NCI-H748 (cell line): ENCODE data around the gene MKRN2.
"Not testable (repeated sequence)": the region's sequence is repeated elsewhere in the genome, so short reads cannot be mapped to it uniquely, and the experiment has no call there.

Experiments used
- DNase-seq: peaks from one replicate; lab custom pipeline; 2025; ENCODE audit not compliant: unreplicated experiment; lab: John Stamatoyannopoulos, UW

Gene MKRN2

GRCh38 chr3:12556690-12557472 is at the start of gene MKRN2:
MKRN2 (plus strand) TSS chr3:12557087; CDS start chr3:12557151, 64 bp downstream.
- DNase-seq: peak; percentile 86

GRCh38 chr3:12507591-12508281 is 49.2 kb upstream of the MKRN2 start:
- DNase-seq: no peak

DNA sequence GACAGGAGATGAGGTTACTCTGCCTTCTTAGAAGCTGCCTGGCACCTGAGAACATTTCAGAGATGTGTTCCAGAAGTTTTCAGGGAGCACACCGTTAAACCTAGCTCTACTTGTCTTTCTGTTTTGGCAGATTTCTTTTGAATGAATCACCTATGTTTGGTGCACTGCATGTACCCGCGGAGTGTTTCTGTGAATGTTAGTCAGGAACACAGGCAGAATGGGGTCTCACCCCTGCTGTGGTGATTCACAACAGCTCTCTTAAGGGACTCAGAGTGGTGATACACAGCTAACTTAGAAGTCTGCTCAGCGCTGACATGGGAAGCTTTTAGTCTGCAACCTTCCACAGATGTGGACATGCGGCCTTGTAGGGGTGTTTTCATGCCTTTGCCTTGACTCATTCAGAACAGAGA is 48.6 kb upstream of the MKRN2 start:
- no peak for DNase-seq

GRCh38 chr3:12509466-12509865 is 47.4 kb upstream of the MKRN2 start:
- DNase-seq: no peak

DNA sequence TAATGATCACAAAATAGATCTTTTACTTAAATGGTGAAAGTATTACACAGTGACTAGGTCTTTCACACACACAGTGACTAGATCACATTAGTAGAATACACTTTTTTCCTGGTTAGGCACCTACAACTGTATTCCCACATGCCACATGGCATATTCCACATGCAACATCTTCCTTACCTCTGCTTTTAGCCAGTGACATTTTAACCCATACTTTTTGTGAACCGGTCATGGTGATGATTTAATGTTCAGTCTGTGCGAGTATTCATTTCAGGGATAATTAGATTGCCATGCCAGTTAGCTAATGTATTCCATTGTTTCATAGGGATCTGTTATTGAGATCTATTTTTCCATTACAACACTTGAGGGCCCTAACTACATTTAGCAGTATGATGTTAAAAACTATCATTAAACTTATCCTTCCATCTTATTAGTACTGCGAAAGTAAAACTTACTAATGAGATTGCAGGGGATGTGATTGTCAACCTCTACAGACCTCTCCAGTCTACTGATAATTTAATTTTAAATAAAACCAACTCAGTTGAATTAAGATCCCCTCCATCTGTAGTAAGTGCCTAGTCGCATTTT is 44.3 kb upstream of the MKRN2 start:
- DNase-seq: no peak

GRCh38 chr3:12513694-12514446 is 43.0 kb upstream of the MKRN2 start:
- DNase-seq: no peak

- DNase-seq: no peak
Measured at GRCh38 chr3:12515631-12516030, 41.3 kb upstream of the MKRN2 start.

DNA sequence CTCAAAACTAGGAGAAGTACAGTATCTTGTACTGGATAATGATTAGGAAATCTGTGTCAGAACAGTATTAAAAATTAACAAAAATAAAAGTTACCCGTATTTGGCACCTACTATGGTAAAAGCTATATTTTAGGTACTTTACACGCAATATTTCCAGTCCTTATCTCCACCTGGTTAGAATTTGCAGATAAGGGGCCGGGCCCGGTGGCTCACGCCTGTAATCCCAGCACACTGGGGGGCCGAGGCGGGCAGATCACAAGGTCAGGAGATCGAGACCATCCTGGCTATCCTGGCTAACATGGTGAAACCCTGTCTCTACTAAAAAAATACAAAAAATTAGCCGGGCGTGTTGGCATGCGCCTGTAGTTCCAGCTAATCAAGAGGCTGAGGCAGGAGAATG is 40.0 kb upstream of the MKRN2 start:
- DNase-seq: no peak

- no peak for DNase-seq
Measured at GRCh38 chr3:12518261-12519028, 38.4 kb upstream of the MKRN2 start.

- DNase-seq: no peak
Measured at GRCh38 chr3:12521010-12521409, 35.9 kb upstream of the MKRN2 start.

- no peak for DNase-seq
Measured at GRCh38 chr3:12522721-12523120, 34.2 kb upstream of the MKRN2 start.

- no peak for DNase-seq
Measured at GRCh38 chr3:12527757-12528143, 29.1 kb upstream of the MKRN2 start.

DNA sequence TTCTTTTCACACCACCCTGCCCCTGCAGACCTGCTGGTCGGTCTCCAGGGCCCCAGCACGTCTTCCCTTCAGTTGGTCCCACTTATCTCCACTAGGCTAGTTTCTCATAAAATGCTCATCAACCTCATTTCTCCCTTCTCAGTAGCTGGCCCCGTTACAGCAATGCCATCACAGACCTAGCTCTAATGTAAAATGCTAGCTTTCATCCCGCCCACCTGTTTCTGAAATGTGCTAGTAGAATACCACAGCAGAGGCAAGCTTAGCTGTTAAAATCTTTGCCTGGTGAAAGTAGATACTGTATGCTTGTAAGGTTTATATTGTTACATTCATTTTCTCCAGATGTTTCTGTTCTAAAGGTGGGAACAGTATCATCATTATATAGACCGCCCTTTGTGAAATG is 24.7 kb upstream of the MKRN2 start:
- no peak for DNase-seq

DNA sequence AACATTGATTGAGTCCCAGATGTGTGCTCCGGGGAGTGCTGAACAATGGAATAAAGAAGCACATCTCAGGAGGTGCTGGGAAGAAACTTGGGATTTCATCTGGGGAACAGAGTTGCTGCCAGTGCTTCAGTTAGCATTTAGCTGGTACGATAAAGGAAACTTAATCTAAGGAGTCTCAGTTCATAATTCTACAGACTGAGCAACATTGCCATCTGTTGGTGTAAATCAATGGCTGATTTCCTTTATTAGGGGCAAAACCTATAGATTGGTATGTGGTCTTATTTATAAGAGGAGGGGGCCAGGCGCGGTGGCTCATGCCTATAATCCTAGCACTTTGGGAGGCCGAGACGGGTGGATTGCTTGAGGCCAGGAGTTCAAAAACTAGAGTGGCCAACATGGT is 20.5 kb upstream of the MKRN2 start:
- no peak for DNase-seq

GRCh38 chr3:12541625-12542024 is 15.3 kb upstream of the MKRN2 start:
- peak; percentile 38 for DNase-seq

DNA sequence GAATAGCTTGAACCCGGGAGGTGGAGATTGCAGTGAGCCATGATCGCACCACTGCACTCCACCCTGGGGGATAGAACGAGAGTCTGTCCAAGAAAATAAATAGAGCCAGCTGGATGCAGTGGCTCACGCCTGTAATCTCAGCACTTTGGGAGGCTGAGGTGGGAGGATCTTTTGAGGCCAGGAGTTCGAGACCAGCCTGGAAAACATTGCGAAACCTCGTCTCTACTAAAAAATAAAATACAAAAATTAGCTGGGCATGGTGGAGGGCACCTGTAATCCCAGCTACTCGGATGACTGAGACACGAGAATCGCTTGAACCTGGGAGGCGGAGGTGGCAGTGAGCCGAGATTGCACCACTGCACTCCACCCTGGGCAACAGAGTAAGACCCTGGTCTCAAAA is 13.4 kb upstream of the MKRN2 start:
- not testable (repeated sequence) for DNase-seq

GRCh38 chr3:12544652-12545472 is 12.0 kb upstream of the MKRN2 start:
- no peak for DNase-seq

- DNase-seq: peak; percentile 38
Measured at GRCh38 chr3:12545473-12545791, 11.5 kb upstream of the MKRN2 start, which contains the start of gene MKRN2OS. MKRN2OS (minus strand) TSS chr3:12545499; CDS start chr3:12545464, 35 bp downstream.

DNA sequence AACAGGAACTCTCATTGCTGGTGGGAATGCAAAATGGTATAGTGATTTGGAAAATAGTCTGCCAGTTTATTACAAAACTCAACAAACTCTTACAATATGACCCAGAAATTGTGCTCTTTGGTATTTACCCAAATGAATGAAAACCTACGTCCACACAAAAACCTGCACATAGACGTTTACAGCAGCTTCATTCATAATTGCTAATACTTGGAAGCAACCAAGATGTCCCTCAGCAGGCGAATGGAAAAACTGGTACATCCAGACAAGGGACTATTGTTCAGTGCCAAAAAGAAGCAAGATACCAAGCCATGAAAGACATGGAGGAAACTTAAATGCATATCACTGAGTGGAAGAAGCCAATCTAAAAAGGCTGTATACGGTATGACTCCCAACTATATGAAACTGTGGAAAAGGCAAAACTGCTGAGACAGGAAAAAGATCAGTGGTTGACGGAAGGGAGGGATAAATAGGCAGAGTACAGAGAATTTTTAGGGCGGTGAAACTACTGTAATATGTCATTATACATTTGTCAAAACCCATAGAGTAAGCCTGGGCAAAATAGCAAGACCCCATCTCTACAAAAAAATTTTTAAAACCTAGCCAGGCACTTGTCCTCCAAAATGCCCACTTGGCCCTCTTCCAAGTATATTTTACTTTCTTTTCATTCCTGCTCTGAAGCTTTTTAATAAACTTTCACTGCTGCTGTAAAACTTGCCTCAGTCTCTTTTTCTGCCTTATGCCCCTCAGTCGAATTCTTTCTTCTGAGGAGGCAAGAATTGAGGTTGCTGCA is 6.7 kb upstream of the MKRN2 start:
- no peak for DNase-seq
